Right lobe of liver (tissue), 6 donors: ENCODE measurements around the gene MPP2. TPM values are rescaled to one million over a fixed set of nuclear protein-coding genes. Genes with fewer than 3 reads are reported as not detected.

Source experiments
- ATAC-seq, 4 donors: fragments of 200-7000 bp; cut with Tn5 transposase; one replicate each; pipeline ENCODE4 v1.9.1; 2020; ENCODE audit warnings: mild to moderate bottlenecking in 4 of 4, moderate library complexity in 4 of 4
- DNase-seq, 3 donors: peaks; one replicate each; pipeline ENCODE4 v3.0.0-alpha.2; 2020
- H3K27ac ChIP-seq, 3 donors: fragments of 200-600 bp; one replicate each; pipeline ENCODE4 v1.8.0; 2022
- H3K27me3 ChIP-seq, 2 donors: fragments of 200-600 bp; one replicate each; pipeline ENCODE4 v1.8.0; 2022
- H3K36me3 ChIP-seq, 4 donors: fragments of 200-600 bp; sonication (generic) in 1 of 4; one replicate each; pipeline versions ENCODE4 v1.5.1 to v1.8.0; 2017 to 2022; ENCODE audit warnings: control low read depth in 1 of 4
- H3K4me1 ChIP-seq, 4 donors: fragments of 200-600 bp; sonication (generic) in 1 of 4; one replicate each; pipeline versions ENCODE4 v1.5.1 to v1.8.0; 2017 to 2022; ENCODE audit warnings: control low read depth in 1 of 4
- H3K4me3 ChIP-seq, 3 donors: fragments of 200-600 bp; one replicate each; pipeline ENCODE4 v1.8.0; 2022
- H3K9me3 ChIP-seq, 4 donors: fragments of 200-600 bp; sonication (generic) in 1 of 4; one replicate each; pipeline versions ENCODE4 v1.5.1 to v1.8.0; 2017 to 2022; ENCODE audit warnings: control low read depth in 1 of 4
- CTCF ChIP-seq, 4 donors: fragments of 200-600 bp in 3 of 4; fragments of 450-650 bp in 1 of 4; IDR thresholded peaks; one replicate each; pipeline versions ENCODE4 v1.5.1 to v1.8.0; 2016 to 2022; ENCODE audit warnings: antibody characterized with exemption in 4 of 4, mild to moderate bottlenecking in 2 of 4
- POLR2A ChIP-seq: fragments of 450-650 bp; IDR thresholded peaks from one replicate; pipeline ENCODE4 v1.6.1; 2017; ENCODE audit warnings: antibody characterized with exemption, mild to moderate bottlenecking
- WGBS: methylation state at CpG from one replicate; pipeline ENCODE4 v1.1.6; 2018; ENCODE audit warnings: low coverage, low lambda C conversion rate; ENCODE audit not compliant: insufficient coverage; ENCODE audit errors: missing lambda C conversion rate; 5-methylcytosine and 5-hydroxymethylcytosine counted together
- intact Hi-C, 2 donors: fragments of 100-400 bp; cut with DNase I; formaldehyde crosslinking; loops; one replicate each; pipeline versions ENCODE4 v1.11.2 to v1.14.1; 2022
- total RNA-seq, 6 experiments: library from RNA; depleted of rRNA in 2 of 6; stranded (reverse); fragments of >200 nt in 2 of 6; fragmentation: NEBNext Ultra II Directional in 3 of 6; extraction: Animal tissue kit (Norgen Biotek cat#: 25700) in 3 of 6; gene quantifications; one replicate each; pipeline versions ENCODE4 v1.1.0 to v1.2.4, GENCODE V29; 2016 to 2023
- donor health status: DM: no; HTN: yes; CAD: no.
- donor health status: DM: no; HTN: no; CAD: no.
- donor health status: DM: no; HTN: no; CAD: no.
- donor health status: DM: no; HTN: yes; CAD: no.
- donor health status: DM: no; HTN: yes; CAD: no.

Gene MPP2
- total RNA-seq, 6 experiments from 2014 or later: 0.13 to 1.2 (median 0.18) TPM; not detected in 3

GRCh38 chr17:43909537-43910231 lies 2.3 kb upstream of the MPP2 start:
- H3K9me3 ChIP-seq: no peaks in the 10 kb centered on the region
- H3K4me1 ChIP-seq: peaks cover 0 to 7% (median 0%) of the 10 kb centered on the region in 4 donors
- DNase-seq (no peak), ATAC-seq (no peak)
- H3K27ac ChIP-seq: no peak overlapping the region
- TF ChIP-seq POLR2A (no peak), CTCF (IDR thresholded peaks at IDR 0.05) (no peak)
- intact Hi-C loops: loop anchor here in 1 of 2 donors (10.0 kb wide), 1 partner anchor 85 kb away; no protein-coding TSS in a partner anchor
- WGBS: 30% methylated on average over 6 of the region's 7 CpGs
- H3K4me3 ChIP-seq: no peak overlapping the region
- H3K36me3 ChIP-seq: no peaks in the 10 kb centered on the region
- peaks cover 10 to 14% of the 10 kb centered on the region in 2 donors for H3K27me3 ChIP-seq

- intact Hi-C loops: loop anchor here in 1 of 2 donors (10.0 kb wide), 1 partner anchor 87 kb away; no protein-coding TSS in a partner anchor
- Histone ChIP-seq H3K4me3 (no peak overlapping the region), H3K36me3 (no peaks in the 10 kb centered on the region), H3K27me3 (peaks cover 10 to 14% of the 10 kb centered on the region in 2 donors), H3K9me3 (no peaks in the 10 kb centered on the region), H3K4me1 (peaks cover 0 to 7% (median 0%) of the 10 kb centered on the region in 4 donors), H3K27ac (no peak overlapping the region)
- TF ChIP-seq POLR2A: no peak
- no peak for TF ChIP-seq CTCF (IDR thresholded peaks at IDR 0.05)
- WGBS: 34% methylated on average over 19 of the region's 26 CpGs
- no peak for DNase-seq
- ATAC-seq: peak in 3 of 4 donors; percentile 20 to 33 (median 31)
These were observed 824 bp upstream of the MPP2 start for GRCh38 chr17:43907998-43908721.

GRCh38 chr17:43906951-43907424 lies 348 bp downstream of the MPP2 start:
- DNase-seq: no peak
- Histone ChIP-seq H3K36me3 (no peaks in the 10 kb centered on the region), H3K4me3 (peak overlapping the region; percentile 12 to 31 (median 24)), H3K9me3 (no peaks in the 10 kb centered on the region), H3K27ac (no peak overlapping the region), H3K27me3 (peaks cover 10 to 14% of the 10 kb centered on the region in 2 donors), H3K4me1 (peaks cover 0 to 7% (median 0%) of the 10 kb centered on the region in 4 donors)
- intact Hi-C loops: loop anchor here in 1 of 2 donors (10.0 kb wide), 1 partner anchor 88 kb away; no protein-coding TSS in a partner anchor
- TF ChIP-seq POLR2A (no peak), CTCF (IDR thresholded peaks at IDR 0.05) (no peak)
- ATAC-seq: no peak
- WGBS: 6% methylated on average over 8 of the region's 29 CpGs

GRCh38 chr17:43905985-43906852 lies 1.1 kb downstream of the MPP2 start:
- DNase-seq: peak in 1 of 3 donors; percentile 63
- H3K27ac ChIP-seq: no peak overlapping the region
- H3K4me3 ChIP-seq: no peak overlapping the region
- peaks cover 0 to 7% (median 0%) of the 10 kb centered on the region in 4 donors for H3K4me1 ChIP-seq
- H3K9me3 ChIP-seq: no peaks in the 10 kb centered on the region
- H3K36me3 ChIP-seq: no peaks in the 10 kb centered on the region
- TF ChIP-seq POLR2A (no peak), CTCF (IDR thresholded peaks at IDR 0.05) (no peak)
- intact Hi-C loops: loop anchor here in 1 of 2 donors (10.0 kb wide), 1 partner anchor 89 kb away; no protein-coding TSS in a partner anchor
- peaks cover 10 to 14% of the 10 kb centered on the region in 2 donors for H3K27me3 ChIP-seq
- ATAC-seq: peak; percentile 23 to 38 (median 30)
- WGBS: 5% methylated on average over 13 of the region's 37 CpGs
